HEK293 (cell line): ENCODE measurements around the gene TRAF5.

Experiments
- BCL11B ChIP-seq: fragments of 450-650 bp; formaldehyde crosslinking; IDR thresholded peaks from 2 replicates; pipeline ENCODE4 v1.5.1; 2016; ENCODE audit warnings: low read depth, missing biosample characterization, missing genetic modification characterization
- CTCF ChIP-seq: fragments of 450-650 bp; formaldehyde crosslinking; IDR thresholded peaks from 2 replicates; pipeline ENCODE4 v1.5.1; 2016; ENCODE audit warnings: missing biosample characterization, missing genetic modification characterization
- KLF1 ChIP-seq: fragments of 450-650 bp; formaldehyde crosslinking; IDR thresholded peaks from 2 replicates; pipeline ENCODE4 v1.5.1; 2016; ENCODE audit warnings: missing biosample characterization, missing genetic modification characterization
- PBX3 ChIP-seq: sonication (generic); formaldehyde crosslinking; IDR thresholded peaks from 2 replicates; pipeline ENCODE4 v1.8.1; 2022; ENCODE audit warnings: mild to moderate bottlenecking, moderate library complexity, missing genetic modification reagents
- ZNF132 ChIP-seq: fragments of 450-650 bp; formaldehyde crosslinking; IDR thresholded peaks from 2 replicates; pipeline ENCODE4 v1.5.1; 2017; ENCODE audit warnings: missing biosample characterization, missing genetic modification characterization, borderline replicate concordance
- ZNF133 ChIP-seq: fragments of 450-650 bp; formaldehyde crosslinking; IDR thresholded peaks from 2 replicates; pipeline ENCODE4 v1.5.1; 2016; ENCODE audit warnings: missing biosample characterization, missing genetic modification characterization
- ZNF239 ChIP-seq: fragments of 450-650 bp; formaldehyde crosslinking; IDR thresholded peaks from 2 replicates; pipeline ENCODE4 v1.5.1; 2016; ENCODE audit warnings: missing biosample characterization, missing genetic modification characterization
- ZNF24 ChIP-seq: fragments of 450-650 bp; formaldehyde crosslinking; IDR thresholded peaks from 2 replicates; pipeline ENCODE4 v1.5.1; 2016; ENCODE audit warnings: missing biosample characterization, missing genetic modification characterization
- ZNF394 ChIP-seq: fragments of 450-650 bp; formaldehyde crosslinking; IDR thresholded peaks from 2 replicates; pipeline ENCODE4 v1.5.1; 2016; ENCODE audit warnings: missing biosample characterization, missing genetic modification characterization, mild to moderate bottlenecking, moderate library complexity, borderline replicate concordance
- ZNF416 ChIP-seq: fragments of 450-650 bp; formaldehyde crosslinking; IDR thresholded peaks from 2 replicates; pipeline ENCODE4 v1.5.1; 2016; ENCODE audit warnings: missing biosample characterization, missing genetic modification characterization
- ZNF423 ChIP-seq: fragments of 450-650 bp; formaldehyde crosslinking; IDR thresholded peaks from 2 replicates; pipeline ENCODE4 v1.5.1; 2016; ENCODE audit warnings: missing biosample characterization, missing genetic modification characterization
- ZNF639 ChIP-seq: fragments of 450-650 bp; formaldehyde crosslinking; IDR thresholded peaks from 2 replicates; pipeline ENCODE4 v1.5.1; 2016; ENCODE audit warnings: missing biosample characterization, missing genetic modification characterization
- ZSCAN18 ChIP-seq: fragments of 450-650 bp; formaldehyde crosslinking; IDR thresholded peaks from 2 replicates; pipeline ENCODE4 v1.5.1; 2016; ENCODE audit warnings: missing biosample characterization, missing genetic modification characterization

- no peak for TF ChIP-seq ZSCAN18 (tag by site-specific recombination)
- TF ChIP-seq CTCF = no peak
- no peak for TF ChIP-seq ZNF416 (tag by site-specific recombination)
- TF ChIP-seq ZNF639 (tag by site-specific recombination) = no peak
- TF ChIP-seq ZNF394 = no peak
- no peak for TF ChIP-seq PBX3 (CRISPR knock-in tag)
- TF ChIP-seq ZNF133 (tag by site-specific recombination) = no peak
- no peak for TF ChIP-seq ZNF24
- no peak for TF ChIP-seq ZNF423 (tag by site-specific recombination)
- no peak for TF ChIP-seq ZNF132 (tag by site-specific recombination)
- no peak for TF ChIP-seq ZNF239 (tag by site-specific recombination)
- no peak for TF ChIP-seq BCL11B (tag by site-specific recombination)
- no peak for TF ChIP-seq KLF1
Measured at GRCh38 chr1:211330282-211330936, 3.8 kb downstream of the TRAF5 start.
